Smooth muscle cell of the brain vasculature (primary cell): ENCODE data around the gene SIM2.
"Not testable (repeated sequence)": the region's sequence is repeated elsewhere in the genome, so short reads cannot be mapped to it uniquely, and the experiment has no call there.

ENCODE experiments used
- DNase-seq: peaks from one replicate; pipeline ENCODE4 v3.0.0-alpha.2; 2012; ENCODE audit warnings: low read depth, low spot score

The SIM2 gene

GRCh38 chr21:36698981-36699545 lies at the start of gene SIM2:
TSS of gene SIM2 (plus strand) at chr21:36699115. CDS start at chr21:36699747, 632 bp downstream.
- DNase-seq, result no peak

- no peak for DNase-seq
Observed at GRCh38 chr21:36654324-36654723, 44.6 kb upstream of the SIM2 start.

- no peak for DNase-seq
Observed at GRCh38 chr21:36654796-36655325, 44.1 kb upstream of the SIM2 start.

- DNase-seq, result no peak
Observed at GRCh38 chr21:36656138-36656537, 42.8 kb upstream of the SIM2 start.

GRCh38 chr21:36657290-36657689 lies 41.6 kb upstream of the SIM2 start:
- not testable (repeated sequence) for DNase-seq

GRCh38 chr21:36657999-36658398 lies 40.9 kb upstream of the SIM2 start:
- DNase-seq, result no peak

- DNase-seq, result no peak
Observed at GRCh38 chr21:36658926-36659325, 40.0 kb upstream of the SIM2 start.

GRCh38 chr21:36661511-36662309 lies 37.2 kb upstream of the SIM2 start:
- DNase-seq, result no peak

GRCh38 chr21:36663033-36663855 lies 35.7 kb upstream of the SIM2 start:
- no peak for DNase-seq

- no peak for DNase-seq
Observed at GRCh38 chr21:36664662-36664990, 34.3 kb upstream of the SIM2 start.

GRCh38 chr21:36665806-36666205 lies 33.1 kb upstream of the SIM2 start:
- DNase-seq, result no peak

GRCh38 chr21:36668713-36669112 lies 30.2 kb upstream of the SIM2 start:
- no peak for DNase-seq

- DNase-seq, result no peak
Observed at GRCh38 chr21:36671836-36672235, 27.1 kb upstream of the SIM2 start.

GRCh38 chr21:36672296-36672695 lies 26.6 kb upstream of the SIM2 start:
- DNase-seq, result not testable (repeated sequence)

GRCh38 chr21:36672737-36673136 lies 26.2 kb upstream of the SIM2 start:
- DNase-seq, result no peak

GRCh38 chr21:36676039-36676950 lies 22.6 kb upstream of the SIM2 start:
- DNase-seq, result no peak

GRCh38 chr21:36677443-36677842 lies 21.5 kb upstream of the SIM2 start:
- no peak for DNase-seq

- DNase-seq, result no peak
Observed at GRCh38 chr21:36678538-36678937, 20.4 kb upstream of the SIM2 start.

GRCh38 chr21:36681117-36681631 lies 17.7 kb upstream of the SIM2 start:
- DNase-seq, result no peak

GRCh38 chr21:36684957-36685714 lies 13.8 kb upstream of the SIM2 start:
- DNase-seq, result no peak
